IMR-90 (cell line): Measurements from ENCODE around the gene WDR27.

ENCODE experiments used
- CEBPB ChIP-seq: IDR thresholded peaks from 2 replicates; pipeline ENCODE4 v1.6.1; 2012; ENCODE audit warnings: low read depth, low read length, improper control_type of control experiment
- CTCF ChIP-seq: conservative IDR thresholded peaks from 2 replicates; pipeline ENCODE4 v1.5.1; 2012; ENCODE audit warnings: mild to moderate bottlenecking, low read depth, low read length, improper control_type of control experiment
- POLR2A ChIP-seq: IDR thresholded peaks from 2 replicates; pipeline ENCODE4 v1.6.1; 2012; ENCODE audit warnings: mild to moderate bottlenecking, low read depth, low read length
- RAD21 ChIP-seq: IDR thresholded peaks from 2 replicates; pipeline ENCODE4 v1.6.1; 2012; ENCODE audit warnings: low read length, improper control_type of control experiment
- SMC3 ChIP-seq: fragments of 150-350 bp; IDR thresholded peaks from 2 replicates; pipeline ENCODE4 v1.6.1; 2016; ENCODE audit warnings: low read depth, mild to moderate bottlenecking, antibody characterized with exemption, low read length, moderate library complexity

GRCh38 chr6:169571123-169571962 lies 130.5 kb downstream of the WDR27 start:
- TF ChIP-seq CTCF: no peak
- TF ChIP-seq CEBPB: no peak
- no peak for TF ChIP-seq POLR2A
- no peak for TF ChIP-seq RAD21
- TF ChIP-seq SMC3: no peak
